Neural progenitor cell (in vitro differentiated cells): ENCODE results near the gene AZIN2.

Experiments
- EZH2 ChIP-seq: fragments of 200-600 bp; sonication (generic); IDR thresholded peaks from 2 replicates; pipeline ENCODE4 v1.6.1; 2017; ENCODE audit warnings: antibody characterized with exemption, mild to moderate bottlenecking, moderate library complexity
- EZH2phosphoT487 ChIP-seq: fragments of 200-600 bp; sonication (generic); IDR thresholded peaks from 2 replicates; pipeline ENCODE4 v1.6.1; 2017; ENCODE audit warnings: antibody characterized with exemption
- TF ChIP-seq, protein P1 (sequence below): fragments of 200-600 bp; sonication (generic); IDR thresholded peaks from 2 replicates; pipeline ENCODE4 v1.5.1; 2017; ENCODE audit warnings: antibody characterized with exemption, mild to moderate bottlenecking

DNA sequence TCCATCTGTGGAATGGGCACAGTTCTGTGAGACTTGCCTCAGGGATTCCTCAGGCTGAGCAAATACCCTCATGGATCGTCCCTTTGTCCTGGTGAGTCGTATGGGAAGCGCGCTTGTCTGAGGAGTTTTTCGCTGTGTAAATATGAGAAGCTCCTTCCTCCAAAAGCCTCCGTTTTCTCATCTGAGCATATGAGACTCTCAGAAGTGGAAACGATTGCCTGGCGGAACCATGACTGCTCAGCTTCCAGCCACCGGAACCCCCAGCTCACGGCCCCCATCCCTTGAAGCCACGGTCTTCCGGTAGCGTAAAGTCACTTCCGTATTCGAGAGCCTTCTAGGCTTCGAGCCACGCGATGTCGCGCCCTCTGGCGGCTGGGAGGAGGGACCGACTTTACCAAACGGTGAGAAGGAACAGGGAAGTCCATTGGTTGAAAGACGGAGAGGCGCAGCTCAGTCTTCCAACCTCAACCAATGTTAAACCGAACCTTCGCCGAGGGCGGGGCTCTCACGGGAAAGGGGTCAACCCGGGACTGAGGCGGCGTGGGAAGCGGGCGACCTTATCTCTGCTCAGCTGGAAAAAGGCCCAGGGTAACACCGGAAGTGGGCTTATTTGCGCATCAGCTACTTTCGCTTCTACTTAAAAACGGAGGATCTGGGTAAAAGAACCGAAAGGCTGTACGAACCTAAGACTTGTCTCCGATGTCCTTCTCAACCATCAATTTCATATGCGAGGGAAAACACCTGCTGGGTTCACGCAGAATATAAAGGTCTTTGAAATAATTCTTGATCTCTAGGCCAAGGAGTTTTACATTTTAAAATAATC is 46.3 kb downstream of the AZIN2 start:
- TF ChIP-seq, protein P1, sequence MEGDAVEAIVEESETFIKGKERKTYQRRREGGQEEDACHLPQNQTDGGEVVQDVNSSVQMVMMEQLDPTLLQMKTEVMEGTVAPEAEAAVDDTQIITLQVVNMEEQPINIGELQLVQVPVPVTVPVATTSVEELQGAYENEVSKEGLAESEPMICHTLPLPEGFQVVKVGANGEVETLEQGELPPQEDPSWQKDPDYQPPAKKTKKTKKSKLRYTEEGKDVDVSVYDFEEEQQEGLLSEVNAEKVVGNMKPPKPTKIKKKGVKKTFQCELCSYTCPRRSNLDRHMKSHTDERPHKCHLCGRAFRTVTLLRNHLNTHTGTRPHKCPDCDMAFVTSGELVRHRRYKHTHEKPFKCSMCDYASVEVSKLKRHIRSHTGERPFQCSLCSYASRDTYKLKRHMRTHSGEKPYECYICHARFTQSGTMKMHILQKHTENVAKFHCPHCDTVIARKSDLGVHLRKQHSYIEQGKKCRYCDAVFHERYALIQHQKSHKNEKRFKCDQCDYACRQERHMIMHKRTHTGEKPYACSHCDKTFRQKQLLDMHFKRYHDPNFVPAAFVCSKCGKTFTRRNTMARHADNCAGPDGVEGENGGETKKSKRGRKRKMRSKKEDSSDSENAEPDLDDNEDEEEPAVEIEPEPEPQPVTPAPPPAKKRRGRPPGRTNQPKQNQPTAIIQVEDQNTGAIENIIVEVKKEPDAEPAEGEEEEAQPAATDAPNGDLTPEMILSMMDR, result peak; percentile 41
- TF ChIP-seq EZH2 (no peak), EZH2phosphoT487 (no peak)
